IMR-90 (cell line): ENCODE results near the gene SDR39U1. TPM values are rescaled to one million over a fixed set of nuclear protein-coding genes. Genes with fewer than 3 reads are reported as not detected.

Source experiments
- ATAC-seq: fragments of 200-7000 bp; cut with Tn5 transposase; 2 replicates; pipeline ENCODE4 v1.9.1; 2020; ENCODE audit warnings: low read depth, mild to moderate bottlenecking, moderate library complexity
- BruUV-seq: library from RNA; stranded (reverse); fragments of 400-500 nt; replicated peaks from 2 replicates; lab custom pipeline; 2021; lab: Mats Ljungman, UMichigan
- CTCF ChIA-PET: fragments of 300-600 bp; formaldehyde crosslinking; extraction: SDS; loops from one replicate; lab custom pipeline; 2021; ENCODE audit warnings: antibody characterized with exemption; lab: Yijun Ruan, JAX
- POLR2A ChIA-PET: fragments of 300-600 bp; sonication (Branson Sonifier 250); formaldehyde crosslinking; loops from one replicate; lab custom pipeline; 2022; ENCODE audit warnings: antibody characterized with exemption; ENCODE audit not compliant: unreplicated experiment; lab: Charles Lee
- DNase-seq: peaks from one replicate; pipeline ENCODE4 v3.0.0; 2013
- H2AFZ ChIP-seq: replicated peaks from 2 replicates; pipeline ENCODE3; 2013; ENCODE audit warnings: low read length, mild to moderate bottlenecking; ENCODE audit not compliant: poor library complexity
- H2AK5ac ChIP-seq: 2 replicates; pipeline ENCODE4 v1.6.1; 2013; ENCODE audit warnings: low read depth, low read length, inconsistent platforms
- H2AK9ac ChIP-seq: replicated peaks from 2 replicates; pipeline ENCODE3; 2013; ENCODE audit warnings: mild to moderate bottlenecking, low read depth, low read length, moderate library complexity; ENCODE audit not compliant: poor library complexity
- H2BK120ac ChIP-seq: 2 replicates; pipeline ENCODE4 v1.6.1; 2013; ENCODE audit warnings: low read depth, low read length, inconsistent platforms
- H2BK15ac ChIP-seq: 3 replicates; pipeline ENCODE4 v1.6.1; 2013; ENCODE audit warnings: low read depth, low read length, inconsistent platforms
- H2BK20ac ChIP-seq: 2 replicates; pipeline ENCODE4 v1.6.1; 2013; ENCODE audit warnings: low read depth, mild to moderate bottlenecking, inconsistent platforms, low read length, moderate library complexity
- H2BK5ac ChIP-seq: 2 replicates; pipeline ENCODE4 v1.6.1; 2013; ENCODE audit warnings: mild to moderate bottlenecking, low read depth, low read length, inconsistent platforms; ENCODE audit not compliant: poor library complexity, severe bottlenecking
- H3K14ac ChIP-seq: replicated peaks from 2 replicates; pipeline ENCODE4 v1.6.1; 2013; ENCODE audit warnings: low read depth, low read length, inconsistent platforms
- H3K18ac ChIP-seq: 2 replicates; pipeline ENCODE4 v1.6.1; 2013; ENCODE audit warnings: low read depth, low read length, control low read depth
- H3K23ac ChIP-seq: 2 replicates; pipeline ENCODE4 v1.6.1; 2013; ENCODE audit warnings: low read depth, low read length, inconsistent platforms
- H3K27ac ChIP-seq: 2 replicates; pipeline ENCODE4 v1.5.1; 2013; ENCODE audit warnings: mild to moderate bottlenecking, control low read depth, low read length; ENCODE audit not compliant: insufficient read depth
- H3K27me3 ChIP-seq: 2 replicates; pipeline ENCODE4 v1.6.1; 2013; ENCODE audit warnings: low read length; ENCODE audit not compliant: control insufficient read depth, insufficient read depth
- H3K36me3 ChIP-seq: 2 replicates; pipeline ENCODE4 v1.6.1; 2013; ENCODE audit warnings: low read length, mixed read lengths; ENCODE audit not compliant: control insufficient read depth, insufficient read depth
- H3K4ac ChIP-seq: 2 replicates; pipeline ENCODE4 v1.6.1; 2013; ENCODE audit warnings: low read depth, low read length, inconsistent platforms
- H3K4me1 ChIP-seq: 2 replicates; pipeline ENCODE4 v1.6.1; 2013; ENCODE audit warnings: low read length, mixed read lengths; ENCODE audit not compliant: control insufficient read depth, insufficient read depth
- H3K4me2 ChIP-seq: 2 replicates; pipeline ENCODE4 v1.6.1; 2013; ENCODE audit warnings: low read depth, mild to moderate bottlenecking, control low read depth, low read length, moderate library complexity
- H3K4me3 ChIP-seq: 2 replicates; pipeline ENCODE4 v1.5.1; 2013; ENCODE audit warnings: low read depth, mild to moderate bottlenecking, control low read depth, low read length, moderate library complexity; ENCODE audit not compliant: insufficient read depth
- H3K56ac ChIP-seq: 2 replicates; pipeline ENCODE4 v1.6.1; 2013; ENCODE audit warnings: low read length, inconsistent platforms; ENCODE audit not compliant: insufficient read depth; ENCODE audit errors: extremely low read depth
- H3K79me1 ChIP-seq, 2 experiments: 2 replicates each; pipeline ENCODE4 v1.6.1; 2013; ENCODE audit warnings: low read length in 2 of 2, inconsistent platforms in 1 of 2, low read depth in 1 of 2
- H3K9ac ChIP-seq: 2 replicates; pipeline ENCODE4 v1.6.1; 2013; ENCODE audit warnings: low read depth, low read length, control low read depth
- H3K9me1 ChIP-seq: 2 replicates; pipeline ENCODE4 v1.6.1; 2013; ENCODE audit warnings: low read length, inconsistent platforms; ENCODE audit not compliant: insufficient read depth
- H3K9me3 ChIP-seq: 2 replicates; pipeline ENCODE4 v1.6.1; 2013; ENCODE audit warnings: low read length; ENCODE audit not compliant: control insufficient read depth, insufficient read depth
- H4K20me1 ChIP-seq: 2 replicates; pipeline ENCODE4 v1.6.1; 2013; ENCODE audit warnings: low read length, inconsistent platforms; ENCODE audit not compliant: insufficient read depth
- H4K5ac ChIP-seq: 2 replicates; pipeline ENCODE4 v1.6.1; 2013; ENCODE audit warnings: mild to moderate bottlenecking, low read depth, low read length, control low read depth
- H4K8ac ChIP-seq, 2 experiments: 2 replicates each; pipeline ENCODE4 v1.6.1; 2013; ENCODE audit warnings: low read depth in 2 of 2, low read length in 2 of 2, control low read depth in 1 of 2, inconsistent platforms in 1 of 2
- H4K91ac ChIP-seq: 2 replicates; pipeline ENCODE4 v1.6.1; 2013; ENCODE audit warnings: low read depth, low read length, inconsistent platforms; ENCODE audit not compliant: insufficient read depth
- POLR2A ChIP-seq: IDR thresholded peaks from 2 replicates; pipeline ENCODE4 v1.6.1; 2012; ENCODE audit warnings: mild to moderate bottlenecking, low read depth, low read length
- RAD21 ChIP-seq: IDR thresholded peaks from 2 replicates; pipeline ENCODE4 v1.6.1; 2012; ENCODE audit warnings: low read length, improper control_type of control experiment
- WGBS, 2 experiments: methylation state at CpG; one replicate each; pipeline versions ENCODE4 v1.1.5 to v1.1.7; 2013; ENCODE audit warnings: missing lambda C conversion rate in 2 of 2; ENCODE audit not compliant: insufficient read length in 1 of 2; ENCODE audit errors: extremely low coverage in 2 of 2; 5-methylcytosine and 5-hydroxymethylcytosine counted together
- dilution Hi-C: fragments of 300-500 bp; cut with HindIII; formaldehyde crosslinking; loops from one replicate; pipeline ENCODE4 v1.14.3; 2018; ENCODE audit warnings: low sequenced_read_pairs; ENCODE audit not compliant: unreplicated experiment
- in situ Hi-C: fragments of 300-500 bp; cut with MboI; formaldehyde crosslinking; loops from 3 replicates; pipeline ENCODE4 v1.14.3; 2019; ENCODE audit warnings: low sequenced_read_pairs, inconsistent platforms, mixed read lengths
- intact Hi-C: fragments of 100-400 bp; cut with micrococcal nuclease; formaldehyde crosslinking; loops from 2 replicates; pipeline ENCODE4 v1.10.0; 2022
- polyA plus RNA-seq, 3 experiments: library from polyadenylated mRNA; depleted of rRNA; stranded (reverse); fragments of >200 nt; gene quantifications; 2 replicates each; pipeline ENCODE4 v1.2.3, GENCODE V29; 2012; ENCODE audit warnings: low replicate concordance in 1 of 3
- total RNA-seq: library from RNA; depleted of rRNA; stranded (reverse); fragments of >200 nt; gene quantifications from 2 replicates; pipeline ENCODE4 v1.2.3, GENCODE V29; 2012
- TF ChIP-seq, protein P1 (sequence below): conservative IDR thresholded peaks from 2 replicates; pipeline ENCODE4 v1.5.1; 2012; ENCODE audit warnings: mild to moderate bottlenecking, low read depth, low read length, improper control_type of control experiment

SDR39U1 gene
- total and polyA plus RNA-seq, 2 of the 4 experiments (the other 2 are of a cell fraction): 7.5 to 46.3 TPM

GRCh38 chr14:24441485-24441884 lies 1.1 kb downstream of the SDR39U1 start:
- Histone ChIP-seq H4K8ac (peak overlapping the region; percentile 93 to 95), H3K79me1 (peaks cover 14 to 39% of the 10 kb centered on the region in 2 experiments; a peak in 3 of 4 replicates), H3K4me1 (peaks cover 2% of the 10 kb centered on the region), H3K18ac (no peak overlapping the region), H2AK5ac (peak overlapping the region; percentile 45), H2BK15ac (no peak overlapping the region), H2AFZ (no peak overlapping the region), H3K9me1 (no peaks in the 10 kb centered on the region), H2BK120ac (no peak overlapping the region), H4K5ac (no peak overlapping the region; the same call in 1 of the 2 replicates), H4K20me1 (peaks cover 10% of the 10 kb centered on the region), H3K36me3 (peaks cover 36% of the 10 kb centered on the region), H3K9me3 (no peaks in the 10 kb centered on the region), H3K27me3 (no peaks in the 10 kb centered on the region), H3K14ac (peak overlapping the region; percentile 91; the same call in 1 of the 2 replicates), H3K9ac (peak overlapping the region; percentile 87; the same call in 1 of the 2 replicates), H3K4me2 (peak overlapping the region; percentile 92), H3K27ac (peak overlapping the region; percentile 84; the same call in 1 of the 2 replicates), H2BK20ac (no peak overlapping the region), H2BK5ac (peak overlapping the region; percentile 53), H3K56ac (peak overlapping the region; percentile 93), H3K23ac (no peak overlapping the region), H4K91ac (peak overlapping the region; percentile 74; the same call in 1 of the 2 replicates), H3K4me3 (peak overlapping the region; percentile 54), H2AK9ac (peak overlapping the region; percentile 82), H3K4ac (no peak overlapping the region)
- DNase-seq (no peak), ATAC-seq (no peak)
- in situ Hi-C loops: loop anchor here (25.0 kb wide), 1 partner anchor 1129 kb away; the partner anchor contains the start of genes BCL2L2, PABPN1 and PPP1R3E
- TSS peak; percentile 52 for BruUV-seq
- ChIA-PET POLR2A (interaction anchor here (0.8 to 0.9 kb wide), 2 partner anchors 11 to 75 kb away, joined by 3 to 5 read pairs; partner anchors contain the start of genes CBLN3 and KHNYN), CTCF (interaction anchor here (1.0 to 2.0 kb wide), 4 partner anchors 10 to 109 kb away, joined by 3 to 12 read pairs (median 6); no protein-coding TSS in a partner anchor)
- intact Hi-C loops: no loop called here
- WGBS, 2 experiments: no CpG with 5 or more reads among the region's 5 CpGs
- dilution Hi-C loops: no loop called here
- TF ChIP-seq, protein P1, sequence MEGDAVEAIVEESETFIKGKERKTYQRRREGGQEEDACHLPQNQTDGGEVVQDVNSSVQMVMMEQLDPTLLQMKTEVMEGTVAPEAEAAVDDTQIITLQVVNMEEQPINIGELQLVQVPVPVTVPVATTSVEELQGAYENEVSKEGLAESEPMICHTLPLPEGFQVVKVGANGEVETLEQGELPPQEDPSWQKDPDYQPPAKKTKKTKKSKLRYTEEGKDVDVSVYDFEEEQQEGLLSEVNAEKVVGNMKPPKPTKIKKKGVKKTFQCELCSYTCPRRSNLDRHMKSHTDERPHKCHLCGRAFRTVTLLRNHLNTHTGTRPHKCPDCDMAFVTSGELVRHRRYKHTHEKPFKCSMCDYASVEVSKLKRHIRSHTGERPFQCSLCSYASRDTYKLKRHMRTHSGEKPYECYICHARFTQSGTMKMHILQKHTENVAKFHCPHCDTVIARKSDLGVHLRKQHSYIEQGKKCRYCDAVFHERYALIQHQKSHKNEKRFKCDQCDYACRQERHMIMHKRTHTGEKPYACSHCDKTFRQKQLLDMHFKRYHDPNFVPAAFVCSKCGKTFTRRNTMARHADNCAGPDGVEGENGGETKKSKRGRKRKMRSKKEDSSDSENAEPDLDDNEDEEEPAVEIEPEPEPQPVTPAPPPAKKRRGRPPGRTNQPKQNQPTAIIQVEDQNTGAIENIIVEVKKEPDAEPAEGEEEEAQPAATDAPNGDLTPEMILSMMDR: no peak
- no peak for TF ChIP-seq RAD21
- no peak for TF ChIP-seq POLR2A
